ENCODE data around the gene KLHL40. TPM values are rescaled to one million over a fixed set of nuclear protein-coding genes. Genes with fewer than 3 reads are reported as not detected.

Gene KLHL40
- total RNA-seq, 6 experiments from 2014 or later = not detected

GRCh38 chr3:42674146-42674545, 11.2 kb upstream of the KLHL40 start:
- H3K9me3 Mint-ChIP-seq = peaks cover 22% of the 10 kb centered on the region
- no peak for TF ChIP-seq CTCF (IDR thresholded peaks at IDR 0.05)
- H3K36me3 Mint-ChIP-seq (ENCODE audit: low read depth) = no peaks in the 10 kb centered on the region
- no peak overlapping the region for H3K27ac Mint-ChIP-seq
- H3K4me3 Mint-ChIP-seq = no peak overlapping the region
- DNase-seq = no peak
- H3K4me1 Mint-ChIP-seq (ENCODE audit: low read depth) = no peaks in the 10 kb centered on the region
- H3K27me3 Mint-ChIP-seq (ENCODE audit: insufficient read depth) = peaks cover 17% of the 10 kb centered on the region

- H3K4me3 Mint-ChIP-seq = no peak overlapping the region
- H3K36me3 Mint-ChIP-seq (ENCODE audit: low read depth) = no peaks in the 10 kb centered on the region
- no peak for TF ChIP-seq CTCF (IDR thresholded peaks at IDR 0.05)
- H3K27me3 Mint-ChIP-seq (ENCODE audit: insufficient read depth) = peaks cover 16% of the 10 kb centered on the region
- peaks cover 12% of the 10 kb centered on the region for H3K4me1 Mint-ChIP-seq (ENCODE audit: low read depth)
- no peak for DNase-seq
- peaks cover 22% of the 10 kb centered on the region for H3K9me3 Mint-ChIP-seq
- H3K27ac Mint-ChIP-seq = no peak overlapping the region
Measured at GRCh38 chr3:42675909-42676308, 9.4 kb upstream of the KLHL40 start.

- Mint-ChIP-seq H3K27me3 (ENCODE audit: insufficient read depth) (peaks cover 14% of the 10 kb centered on the region), H3K4me1 (ENCODE audit: low read depth) (peaks cover 23% of the 10 kb centered on the region), H3K27ac (no peak overlapping the region), H3K9me3 (peaks cover 22% of the 10 kb centered on the region), H3K4me3 (no peak overlapping the region), H3K36me3 (ENCODE audit: low read depth) (no peaks in the 10 kb centered on the region)
- DNase-seq = no peak
- TF ChIP-seq CTCF (IDR thresholded peaks at IDR 0.05) = no peak
Measured at GRCh38 chr3:42678447-42678846, 6.9 kb upstream of the KLHL40 start.

- Mint-ChIP-seq H3K27me3 (ENCODE audit: insufficient read depth) (peaks cover 14% of the 10 kb centered on the region), H3K4me1 (ENCODE audit: low read depth) (peaks cover 37% of the 10 kb centered on the region), H3K36me3 (ENCODE audit: low read depth) (no peaks in the 10 kb centered on the region), H3K9me3 (peaks cover 22% of the 10 kb centered on the region), H3K27ac (no peak overlapping the region), H3K4me3 (no peak overlapping the region)
- DNase-seq = peak; percentile 36
- TF ChIP-seq CTCF (IDR thresholded peaks at IDR 0.05) = no peak
Measured at GRCh38 chr3:42680271-42680670, 5.1 kb upstream of the KLHL40 start.

- H3K27me3 Mint-ChIP-seq (ENCODE audit: insufficient read depth) = peaks cover 15% of the 10 kb centered on the region
- DNase-seq = peak; percentile 16
- H3K4me1 Mint-ChIP-seq (ENCODE audit: low read depth) = peaks cover 37% of the 10 kb centered on the region
Measured at GRCh38 chr3:42680806-42681205, 4.5 kb upstream of the KLHL40 start.

More at GRCh38 chr3:42680806-42681205, 4.5 kb upstream of the KLHL40 start:
- Mint-ChIP-seq H3K27ac (no peak overlapping the region; the same call in 1 of the 2 replicates), H3K4me3 (no peak overlapping the region), H3K9me3 (peaks cover 21% of the 10 kb centered on the region), H3K36me3 (ENCODE audit: low read depth) (no peaks in the 10 kb centered on the region)
- no peak for TF ChIP-seq CTCF (IDR thresholded peaks at IDR 0.05)

Data from HFFc6 (cell line).